Neuronal stem cell (in vitro differentiated cells): ENCODE measurements around the gene NUDT15.
A peak's percentile ranks its signal among the peaks of the same experiment; 100 is the strongest.
"Not testable (repeated sequence)": the region's sequence is repeated elsewhere in the genome, so short reads cannot be mapped to it uniquely, and the experiment has no call there.

Experiments used
- DNase-seq: peaks from one replicate; pipeline ENCODE4 v3.0.0-alpha.2; 2013; ENCODE audit warnings: low spot score
- H2AFZ ChIP-seq: one replicate; pipeline ENCODE4 v1.6.1; 2013; ENCODE audit warnings: mild to moderate bottlenecking, low read length, inconsistent platforms
- H2AK5ac ChIP-seq: 2 replicates; pipeline ENCODE4 v1.6.1; 2013; ENCODE audit warnings: low read depth, mild to moderate bottlenecking, inconsistent platforms, low read length, moderate library complexity, mixed read lengths
- H2BK120ac ChIP-seq: 2 replicates; pipeline ENCODE4 v1.6.1; 2013; ENCODE audit warnings: low read depth, mild to moderate bottlenecking, inconsistent platforms, low read length, moderate library complexity, mixed read lengths
- H2BK12ac ChIP-seq: one replicate; pipeline ENCODE4 v1.6.1; 2013; ENCODE audit warnings: low read length, inconsistent platforms
- H2BK15ac ChIP-seq: 2 replicates; pipeline ENCODE4 v1.6.1; 2013; ENCODE audit warnings: mild to moderate bottlenecking, low read length, inconsistent platforms, mixed read lengths
- H2BK5ac ChIP-seq: one replicate; pipeline ENCODE4 v1.6.1; 2013; ENCODE audit warnings: inconsistent platforms, mild to moderate bottlenecking, low read length, moderate library complexity
- H3K14ac ChIP-seq: one replicate; pipeline ENCODE4 v1.6.1; 2013; ENCODE audit warnings: low read length, inconsistent platforms
- H3K18ac ChIP-seq: 2 replicates; pipeline ENCODE4 v1.6.1; 2013; ENCODE audit warnings: low read length, inconsistent platforms
- H3K23ac ChIP-seq: 2 replicates; pipeline ENCODE4 v1.6.1; 2013; ENCODE audit warnings: low read depth, mild to moderate bottlenecking, mixed read lengths, low read length, inconsistent platforms; ENCODE audit not compliant: poor library complexity
- H3K27ac ChIP-seq: replicated peaks from 3 replicates; pipeline ENCODE4 v1.5.1; 2013; ENCODE audit warnings: low read length, inconsistent platforms
- H3K27me3 ChIP-seq, 3 experiments: 2 replicates each; pipeline ENCODE4 v1.6.1; 2013; ENCODE audit warnings: low read length in 3 of 3, mild to moderate bottlenecking in 2 of 3, inconsistent platforms in 1 of 3, low read depth in 1 of 3, mixed read lengths in 1 of 3, moderate library complexity in 1 of 3; ENCODE audit not compliant: control insufficient read depth in 3 of 3, insufficient read depth in 3 of 3
- H3K36me3 ChIP-seq, 2 donors: replicated peaks in 1 of 2; 2 replicates each; pipeline ENCODE4 v1.6.1; 2013; ENCODE audit warnings: low read length in 2 of 2; ENCODE audit not compliant: control insufficient read depth in 2 of 2, insufficient read depth in 2 of 2
- H3K4ac ChIP-seq: 2 replicates; pipeline ENCODE4 v1.6.1; 2013; ENCODE audit warnings: inconsistent platforms, mild to moderate bottlenecking, low read length, moderate library complexity
- H3K4me1 ChIP-seq, 2 donors: 1 replicate in 1 of 2; 2 replicates in 1 of 2; pipeline ENCODE4 v1.6.1; 2013; ENCODE audit warnings: low read length in 2 of 2, low read depth in 1 of 2; ENCODE audit not compliant: control insufficient read depth in 2 of 2, insufficient read depth in 1 of 2
- H3K4me2 ChIP-seq: one replicate; pipeline ENCODE4 v1.6.1; 2013; ENCODE audit warnings: mild to moderate bottlenecking, low read length, inconsistent platforms; ENCODE audit not compliant: insufficient read depth, poor library complexity, severe bottlenecking
- H3K4me3 ChIP-seq, 2 donors: 2 replicates each; pipeline ENCODE4 v1.5.1; 2013; ENCODE audit warnings: low read length in 2 of 2, mild to moderate bottlenecking in 2 of 2, inconsistent platforms in 1 of 2, moderate library complexity in 1 of 2
- H3K79me1 ChIP-seq: one replicate; pipeline ENCODE4 v1.6.1; 2013; ENCODE audit warnings: low read depth, mild to moderate bottlenecking, inconsistent platforms, low read length, moderate library complexity
- H3K9ac ChIP-seq: one replicate; pipeline ENCODE4 v1.6.1; 2013; ENCODE audit warnings: mild to moderate bottlenecking, low read depth, low read length, inconsistent platforms; ENCODE audit not compliant: poor library complexity
- H3K9me3 ChIP-seq, 2 donors: replicated peaks in 1 of 2; 2 replicates each; pipeline versions ENCODE3 to v1.6.1; 2013; ENCODE audit warnings: low read length in 2 of 2, mild to moderate bottlenecking in 2 of 2, inconsistent platforms in 1 of 2, low read depth in 1 of 2, mixed read lengths in 1 of 2, moderate library complexity in 1 of 2; ENCODE audit not compliant: control insufficient read depth in 2 of 2, insufficient read depth in 1 of 2
- H4K8ac ChIP-seq: one replicate; pipeline ENCODE4 v1.6.1; 2013; ENCODE audit warnings: low read depth, mild to moderate bottlenecking, inconsistent platforms, low read length, moderate library complexity
- H4K91ac ChIP-seq: one replicate; pipeline ENCODE4 v1.6.1; 2013; ENCODE audit warnings: low read length, low read depth, mild to moderate bottlenecking, inconsistent platforms; ENCODE audit not compliant: poor library complexity
- WGBS, 2 donors: extraction: QIAGEN DNeasy Blood & Tissue Kit; methylation state at CpG; one replicate each; pipeline ENCODE4 v1.1.7; 2013; ENCODE audit warnings: missing lambda C conversion rate in 2 of 2, mixed read lengths in 1 of 2; ENCODE audit not compliant: insufficient read length in 2 of 2, insufficient replicate concordance in 1 of 2; ENCODE audit errors: extremely low coverage in 2 of 2; 5-methylcytosine and 5-hydroxymethylcytosine counted together

Gene NUDT15

GRCh38 chr13:48001999-48002398 is 35.5 kb upstream of the NUDT15 start:
- H4K8ac ChIP-seq, H2BK15ac ChIP-seq, H3K9ac ChIP-seq, H3K27me3 ChIP-seq, H3K4me1 ChIP-seq, H3K9me3 ChIP-seq, H3K4ac ChIP-seq, H3K23ac ChIP-seq, H3K14ac ChIP-seq, H2AK5ac ChIP-seq, H3K4me3 ChIP-seq, H2BK12ac ChIP-seq, DNase-seq, H3K79me1 ChIP-seq, H2BK120ac ChIP-seq, H2BK5ac ChIP-seq, H4K91ac ChIP-seq, H3K18ac ChIP-seq, H3K27ac ChIP-seq: not testable (repeated sequence)
- WGBS, 2 donors = no CpG with 5 or more reads among the region's 5 CpGs
- peak overlapping the region; percentile 26 for H2AFZ ChIP-seq
- peaks cover 0 to 22% of the 10 kb centered on the region in 2 donors for H3K36me3 ChIP-seq
- H3K4me2 ChIP-seq = peak overlapping the region; percentile 61

GRCh38 chr13:48004201-48004600 is 33.3 kb upstream of the NUDT15 start:
- Histone ChIP-seq H3K4me2 (no peak overlapping the region), H3K18ac (no peak overlapping the region), H4K91ac (no peak overlapping the region), H3K4me3 (no peak overlapping the region), H2BK120ac (no peak overlapping the region), H3K4ac (no peak overlapping the region), H3K23ac (no peak overlapping the region), H2AFZ (no peak overlapping the region), H3K14ac (no peak overlapping the region), H2BK15ac (no peak overlapping the region), H3K36me3 (peaks cover 0 to under 1% of the 10 kb centered on the region in 2 donors), H3K9me3 (no peaks in the 10 kb centered on the region), H3K79me1 (peaks cover 4% of the 10 kb centered on the region), H3K9ac (no peak overlapping the region), H2BK12ac (no peak overlapping the region), H3K27ac (no peak overlapping the region), H4K8ac (no peak overlapping the region), H2BK5ac (no peak overlapping the region), H3K4me1 (peaks cover 2 to 7% of the 10 kb centered on the region in 2 donors), H3K27me3 (no peaks in the 10 kb centered on the region), H2AK5ac (no peak overlapping the region)
- WGBS, 2 donors = no CpG with 5 or more reads among the region's 2 CpGs
- DNase-seq = no peak

- H2BK5ac ChIP-seq = no peak overlapping the region
Measured at GRCh38 chr13:48006396-48006795, 31.1 kb upstream of the NUDT15 start.

GRCh38 chr13:48009284-48009683 is 28.2 kb upstream of the NUDT15 start:
- Histone ChIP-seq H3K9me3 (no peaks in the 10 kb centered on the region), H3K18ac (no peak overlapping the region), H4K8ac (no peak overlapping the region), H3K27ac (no peak overlapping the region), H3K36me3 (peaks cover 0 to 2% of the 10 kb centered on the region in 2 donors), H2BK12ac (no peak overlapping the region), H4K91ac (no peak overlapping the region), H2BK15ac (no peak overlapping the region), H2AK5ac (no peak overlapping the region), H3K27me3 (no peaks in the 10 kb centered on the region), H2AFZ (no peak overlapping the region), H3K4me3 (no peak overlapping the region), H3K79me1 (no peaks in the 10 kb centered on the region), H2BK5ac (no peak overlapping the region), H3K14ac (no peak overlapping the region), H3K23ac (no peak overlapping the region), H3K4ac (no peak overlapping the region), H3K9ac (no peak overlapping the region), H3K4me1 (peaks cover 0 to 2% of the 10 kb centered on the region in 2 donors), H3K4me2 (no peak overlapping the region), H2BK120ac (no peak overlapping the region)
- no peak for DNase-seq
- WGBS, 2 donors = no CpG with 5 or more reads among the region's 1 CpG

More at GRCh38 chr13:48006396-48006795, 31.1 kb upstream of the NUDT15 start:
- Histone ChIP-seq H3K36me3 (peaks cover 0 to 2% of the 10 kb centered on the region in 2 donors), H3K9me3 (no peaks in the 10 kb centered on the region), H3K27ac (no peak overlapping the region), H4K8ac (no peak overlapping the region), H3K14ac (no peak overlapping the region), H3K18ac (no peak overlapping the region), H3K9ac (no peak overlapping the region), H2BK15ac (no peak overlapping the region), H3K4me2 (no peak overlapping the region), H3K79me1 (no peaks in the 10 kb centered on the region), H2BK12ac (no peak overlapping the region), H4K91ac (no peak overlapping the region), H2BK120ac (no peak overlapping the region), H3K27me3 (no peaks in the 10 kb centered on the region), H3K4me1 (peaks cover 2 to 8% of the 10 kb centered on the region in 2 donors), H3K23ac (no peak overlapping the region), H2AK5ac (no peak overlapping the region), H3K4ac (no peak overlapping the region), H2AFZ (no peak overlapping the region), H3K4me3 (no peak overlapping the region)
- no peak for DNase-seq
- WGBS, 2 donors = no CpG with 5 or more reads among the region's 1 CpG
